B cell (primary cell): ENCODE results near the gene PIF1. TPM values are rescaled to one million over a fixed set of nuclear protein-coding genes. Genes with fewer than 3 reads are reported as not detected.

Experiments
- ATAC-seq: fragments of 200-7000 bp; cut with Tn5 transposase; one replicate; pipeline ENCODE4 v1.10.0; 2021; ENCODE audit warnings: low read depth, mild to moderate bottlenecking, moderate number of reproducible peaks, moderate library complexity
- CTCF ChIA-PET: fragments of 350-600 bp; sonication (Branson Sonifier 250); formaldehyde crosslinking; loops from one replicate; lab custom pipeline; 2021; ENCODE audit warnings: antibody characterized with exemption, inconsistent platforms; lab: Charles Lee
- POLR2A ChIA-PET: fragments of 350-600 bp; sonication (Branson Sonifier 250); formaldehyde crosslinking; loops from one replicate; lab custom pipeline; 2021; ENCODE audit warnings: antibody characterized with exemption; lab: Charles Lee
- DNase-seq: peaks from one replicate; pipeline ENCODE4 v3.0.0; 2013
- H2AFZ ChIP-seq: 2 replicates; pipeline ENCODE4 v1.6.1; 2012; ENCODE audit warnings: mild to moderate bottlenecking, low read depth, low read length; ENCODE audit not compliant: insufficient read depth, poor library complexity, severe bottlenecking
- H3K27ac ChIP-seq, 2 donors: 1 replicate in 1 of 2; 2 replicates in 1 of 2; pipeline ENCODE4 v1.5.1; 2012 to 2013; ENCODE audit warnings: low read length in 2 of 2, mild to moderate bottlenecking in 2 of 2, moderate library complexity in 1 of 2
- H3K27me3 ChIP-seq, 4 experiments: fragments of 200-600 bp in 1 of 4; sonication (generic) in 1 of 4; replicated peaks in 1 of 4; 1 replicate in 2 of 4; 2 replicates in 2 of 4; pipeline versions ENCODE4 v1.6.1 to v1.7.0; 2013 to 2016; ENCODE audit warnings: low read length in 3 of 4, mild to moderate bottlenecking in 2 of 4, mixed read lengths in 1 of 4, moderate library complexity in 1 of 4; ENCODE audit not compliant: insufficient read depth in 4 of 4, control insufficient read depth in 3 of 4; ENCODE audit errors: control extremely low read depth in 1 of 4
- H3K36me3 ChIP-seq, 2 experiments: replicated peaks in 1 of 2; 1 replicate in 1 of 2; 2 replicates in 1 of 2; pipeline versions ENCODE4 v1.6.1 to v1.7.1; 2013; ENCODE audit warnings: low read length in 1 of 2; ENCODE audit not compliant: insufficient read depth in 2 of 2, control insufficient read depth in 1 of 2; ENCODE audit errors: control extremely low read depth in 1 of 2, extremely low read depth in 1 of 2
- H3K4me1 ChIP-seq, 2 donors: fragments of 200-600 bp in 1 of 2; sonication (generic) in 1 of 2; 1 replicate in 1 of 2; 2 replicates in 1 of 2; pipeline versions ENCODE4 v1.5.1 to v1.6.1; 2013 to 2017; ENCODE audit warnings: low read length in 2 of 2; ENCODE audit not compliant: control insufficient read depth in 2 of 2, insufficient read depth in 2 of 2
- H3K4me2 ChIP-seq: replicated peaks from 2 replicates; pipeline ENCODE3; 2012; ENCODE audit warnings: mild to moderate bottlenecking, low read depth, low read length; ENCODE audit not compliant: poor library complexity, severe bottlenecking
- H3K4me3 ChIP-seq, 5 experiments: fragments of 200-600 bp in 1 of 5; sonication (generic) in 1 of 5; 1 replicate in 3 of 5; 2 replicates in 2 of 5; pipeline versions ENCODE4 v1.5.1 to v1.7.0; 2011 to 2016; ENCODE audit warnings: low read length in 4 of 5, mild to moderate bottlenecking in 4 of 5, low read depth in 2 of 5, control low read depth in 1 of 5, moderate library complexity in 1 of 5; ENCODE audit not compliant: insufficient read depth in 1 of 5; ENCODE audit errors: control extremely low read depth in 1 of 5, extremely low read depth in 1 of 5
- H3K79me2 ChIP-seq: fragments of 200-600 bp; sonication (generic); one replicate; pipeline ENCODE4 v1.6.0; 2016; ENCODE audit warnings: low read length; ENCODE audit not compliant: control insufficient read depth, insufficient read depth
- H3K9ac ChIP-seq: fragments of 200-600 bp; sonication (generic); 2 replicates; pipeline ENCODE4 v1.6.1; 2017; ENCODE audit warnings: mild to moderate bottlenecking, low read length, moderate library complexity
- H3K9me3 ChIP-seq, 3 donors: one replicate each; pipeline versions ENCODE4 v1.6.1 to v1.7.1; 2013; ENCODE audit warnings: low read length in 2 of 3; ENCODE audit not compliant: control insufficient read depth in 2 of 3, insufficient read depth in 1 of 3; ENCODE audit errors: control extremely low read depth in 1 of 3
- H4K20me1 ChIP-seq: 2 replicates; pipeline ENCODE4 v1.6.0; 2012; ENCODE audit warnings: mild to moderate bottlenecking, low read length; ENCODE audit not compliant: insufficient read depth, control insufficient read depth, poor library complexity, severe bottlenecking
- H3K27ac Mint-ChIP-seq: one replicate; pipeline ENCODE4 v1.8.0; 2021; ENCODE audit warnings: mixed read lengths
- H3K27me3 Mint-ChIP-seq: one replicate; pipeline ENCODE4 v1.8.0; 2021; ENCODE audit warnings: mixed read lengths
- H3K4me1 Mint-ChIP-seq: one replicate; pipeline ENCODE4 v1.8.0; 2021; ENCODE audit warnings: mixed read lengths
- H3K4me3 Mint-ChIP-seq: one replicate; pipeline ENCODE4 v1.8.0; 2021; ENCODE audit warnings: mixed read lengths
- H3K9me3 Mint-ChIP-seq: one replicate; pipeline ENCODE4 v1.8.0; 2022; ENCODE audit warnings: mixed read lengths; ENCODE audit not compliant: insufficient read depth
- CTCF ChIP-seq: fragments of 200-600 bp; IDR thresholded peaks from one replicate; pipeline ENCODE4 v1.8.0; 2022; ENCODE audit warnings: antibody characterized with exemption, mild to moderate bottlenecking
- EZH2 ChIP-seq: IDR thresholded peaks from 2 replicates; pipeline ENCODE4 v1.6.1; 2012; ENCODE audit warnings: borderline replicate concordance, low read depth, mild to moderate bottlenecking, moderate library complexity, low read length; ENCODE audit not compliant: insufficient read depth, poor library complexity, severe bottlenecking
- WGBS: methylation state at CpG from one replicate; pipeline ENCODE4 v1.1.5; 2013; ENCODE audit warnings: missing lambda C conversion rate; ENCODE audit not compliant: insufficient coverage; 5-methylcytosine and 5-hydroxymethylcytosine counted together
- intact Hi-C: fragments of 100-400 bp; cut with micrococcal nuclease; formaldehyde crosslinking; loops from one replicate; pipeline ENCODE4 v1.10.0; 2022
- polyA plus RNA-seq: library from polyadenylated mRNA; depleted of rRNA; stranded (reverse); fragments of >200 nt; gene quantifications from 2 replicates; pipeline ENCODE4 v1.2.3, GENCODE V29; 2012
- total RNA-seq, 2 donors: library from RNA; stranded (reverse); fragments of 120-200 nt in 1 of 2; gene quantifications; 1 replicate in 1 of 2; 2 replicates in 1 of 2; pipeline versions ENCODE4 v1.2.3 to v1.2.4, GENCODE V29; 2013 to 2022

The PIF1 gene
- total and polyA plus RNA-seq, 2 donors (not counting 1 experiment from before 2014, with no cell fraction given): 2.0 to 6.2 TPM

- CTCF ChIA-PET: interaction anchor here (0.9 kb wide), 1 partner anchor 52 kb away, joined by 5 read pairs; no protein-coding TSS in a partner anchor
- H3K4me3 ChIP-seq: no peak overlapping the region
- H2AFZ ChIP-seq: no peak overlapping the region
- DNase-seq (no peak), ATAC-seq (no peak)
- Mint-ChIP-seq H3K4me1 (peaks cover 13% of the 10 kb centered on the region), H3K27ac (no peak overlapping the region), H3K27me3 (peaks cover 11% of the 10 kb centered on the region), H3K4me3 (no peak overlapping the region), H3K9me3 (no peaks in the 10 kb centered on the region)
- no peaks in the 10 kb centered on the region for H4K20me1 ChIP-seq
- intact Hi-C loops: no loop called here
- POLR2A ChIA-PET: interaction anchor here (0.6 kb wide), 1 partner anchor 239 kb away, joined by 4 read pairs; no protein-coding TSS in a partner anchor
- H3K9me3 ChIP-seq: no peaks in the 10 kb centered on the region
- no peak overlapping the region for H3K9ac ChIP-seq
- peaks cover 11 to 24% of the 10 kb centered on the region in 2 donors for H3K4me1 ChIP-seq
- no peak for TF ChIP-seq CTCF
- TF ChIP-seq EZH2: no peak
- H3K27ac ChIP-seq: no peak overlapping the region
- H3K79me2 ChIP-seq: no peaks in the 10 kb centered on the region
- no peak overlapping the region for H3K4me2 ChIP-seq
- H3K27me3 ChIP-seq: peaks cover 0 to 19% (median 3%) of the 10 kb centered on the region in 4 experiments
- 89% methylated on average over 1 of the region's 8 CpGs for whole genome bisulfite sequencing
- no peaks in the 10 kb centered on the region for H3K36me3 ChIP-seq
These were observed 44.8 kb downstream of the PIF1 start for GRCh38 chr15:64780600-64781156.

GRCh38 chr15:64779630-64780029, 45.8 kb downstream of the PIF1 start:
- DNase-seq: no peak
- Mint-ChIP-seq H3K27me3 (peaks cover 11% of the 10 kb centered on the region), H3K4me1 (peaks cover 10% of the 10 kb centered on the region), H3K27ac (no peak overlapping the region), H3K4me3 (no peak overlapping the region), H3K9me3 (no peaks in the 10 kb centered on the region)
- no CpG with 5 or more reads among the region's 1 CpG for WGBS
- Histone ChIP-seq H3K9me3 (no peaks in the 10 kb centered on the region), H3K4me2 (no peak overlapping the region), H3K4me1 (peaks cover 6 to 14% of the 10 kb centered on the region in 2 donors), H3K27ac (no peak overlapping the region), H3K79me2 (no peaks in the 10 kb centered on the region), H3K9ac (no peak overlapping the region), H3K36me3 (no peaks in the 10 kb centered on the region), H3K4me3 (no peak overlapping the region), H3K27me3 (peaks cover 0 to 20% (median 4%) of the 10 kb centered on the region in 4 experiments), H2AFZ (no peak overlapping the region), H4K20me1 (no peaks in the 10 kb centered on the region)
- ATAC-seq: no peak
- ChIA-PET POLR2A (no interaction called here), CTCF (interaction anchor here (1.4 kb wide), 1 partner anchor 31 kb away, joined by 7 read pairs; no protein-coding TSS in a partner anchor)
- TF ChIP-seq EZH2 (no peak), CTCF (no peak)
- intact Hi-C loops: no loop called here
